ENCODE results near the gene MCEMP1.

DNA sequence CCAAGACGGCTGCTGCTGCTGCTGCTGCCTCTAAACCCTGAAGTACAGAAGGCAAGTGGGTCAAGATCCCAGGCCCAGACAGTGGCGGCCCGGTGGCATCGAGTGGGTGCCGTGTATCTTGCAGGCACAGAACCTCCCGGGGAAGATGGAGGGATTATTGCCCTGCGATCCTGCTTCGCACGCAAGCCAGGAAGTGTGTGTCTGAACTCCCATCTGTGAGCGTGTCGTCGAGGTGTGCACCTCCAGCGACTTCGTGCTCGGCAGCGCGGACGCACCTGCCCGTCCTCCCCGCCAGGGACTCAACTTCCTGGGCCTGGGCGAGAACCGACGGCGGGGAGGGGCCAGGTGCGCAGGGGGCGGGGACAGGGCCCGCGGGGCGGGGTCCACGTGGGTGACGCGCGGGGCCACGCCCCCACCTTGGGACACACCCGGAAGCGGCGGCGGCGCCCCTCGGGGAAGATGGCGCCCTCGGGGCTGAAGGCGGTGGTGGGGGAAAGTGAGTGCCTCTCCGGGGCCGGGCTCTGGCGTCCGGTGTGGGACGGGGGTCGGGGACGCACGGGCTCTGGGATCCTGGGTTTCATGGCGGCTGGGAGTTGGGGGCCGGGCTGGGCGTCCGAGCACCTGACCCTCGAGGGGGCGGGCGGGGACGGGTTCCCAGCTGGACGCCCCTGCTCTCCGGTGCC lies 40.1 kb upstream of the MCEMP1 start, which contains the start of gene STXBP2:
- TF ChIP-seq, protein P1, sequence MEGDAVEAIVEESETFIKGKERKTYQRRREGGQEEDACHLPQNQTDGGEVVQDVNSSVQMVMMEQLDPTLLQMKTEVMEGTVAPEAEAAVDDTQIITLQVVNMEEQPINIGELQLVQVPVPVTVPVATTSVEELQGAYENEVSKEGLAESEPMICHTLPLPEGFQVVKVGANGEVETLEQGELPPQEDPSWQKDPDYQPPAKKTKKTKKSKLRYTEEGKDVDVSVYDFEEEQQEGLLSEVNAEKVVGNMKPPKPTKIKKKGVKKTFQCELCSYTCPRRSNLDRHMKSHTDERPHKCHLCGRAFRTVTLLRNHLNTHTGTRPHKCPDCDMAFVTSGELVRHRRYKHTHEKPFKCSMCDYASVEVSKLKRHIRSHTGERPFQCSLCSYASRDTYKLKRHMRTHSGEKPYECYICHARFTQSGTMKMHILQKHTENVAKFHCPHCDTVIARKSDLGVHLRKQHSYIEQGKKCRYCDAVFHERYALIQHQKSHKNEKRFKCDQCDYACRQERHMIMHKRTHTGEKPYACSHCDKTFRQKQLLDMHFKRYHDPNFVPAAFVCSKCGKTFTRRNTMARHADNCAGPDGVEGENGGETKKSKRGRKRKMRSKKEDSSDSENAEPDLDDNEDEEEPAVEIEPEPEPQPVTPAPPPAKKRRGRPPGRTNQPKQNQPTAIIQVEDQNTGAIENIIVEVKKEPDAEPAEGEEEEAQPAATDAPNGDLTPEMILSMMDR (IDR thresholded peaks at IDR 0.05): no peak
- peak in 1 of 2 donors; percentile 23 for TF ChIP-seq POLR2A (IDR thresholded peaks at IDR 0.05)
